GM12801 (cell line): ENCODE measurements around the gene SLC5A6.

Experiments used
- TF ChIP-seq, protein P1 (sequence below): IDR thresholded peaks from one replicate; pipeline ENCODE4 v1.5.1; 2011; ENCODE audit warnings: control low read depth; ENCODE audit not compliant: insufficient read length; ENCODE audit errors: extremely low read depth

Gene SLC5A6

GRCh38 chr2:27233341-27233740, 21.3 kb upstream of the SLC5A6 start:
- TF ChIP-seq, protein P1, sequence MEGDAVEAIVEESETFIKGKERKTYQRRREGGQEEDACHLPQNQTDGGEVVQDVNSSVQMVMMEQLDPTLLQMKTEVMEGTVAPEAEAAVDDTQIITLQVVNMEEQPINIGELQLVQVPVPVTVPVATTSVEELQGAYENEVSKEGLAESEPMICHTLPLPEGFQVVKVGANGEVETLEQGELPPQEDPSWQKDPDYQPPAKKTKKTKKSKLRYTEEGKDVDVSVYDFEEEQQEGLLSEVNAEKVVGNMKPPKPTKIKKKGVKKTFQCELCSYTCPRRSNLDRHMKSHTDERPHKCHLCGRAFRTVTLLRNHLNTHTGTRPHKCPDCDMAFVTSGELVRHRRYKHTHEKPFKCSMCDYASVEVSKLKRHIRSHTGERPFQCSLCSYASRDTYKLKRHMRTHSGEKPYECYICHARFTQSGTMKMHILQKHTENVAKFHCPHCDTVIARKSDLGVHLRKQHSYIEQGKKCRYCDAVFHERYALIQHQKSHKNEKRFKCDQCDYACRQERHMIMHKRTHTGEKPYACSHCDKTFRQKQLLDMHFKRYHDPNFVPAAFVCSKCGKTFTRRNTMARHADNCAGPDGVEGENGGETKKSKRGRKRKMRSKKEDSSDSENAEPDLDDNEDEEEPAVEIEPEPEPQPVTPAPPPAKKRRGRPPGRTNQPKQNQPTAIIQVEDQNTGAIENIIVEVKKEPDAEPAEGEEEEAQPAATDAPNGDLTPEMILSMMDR: no peak

DNA sequence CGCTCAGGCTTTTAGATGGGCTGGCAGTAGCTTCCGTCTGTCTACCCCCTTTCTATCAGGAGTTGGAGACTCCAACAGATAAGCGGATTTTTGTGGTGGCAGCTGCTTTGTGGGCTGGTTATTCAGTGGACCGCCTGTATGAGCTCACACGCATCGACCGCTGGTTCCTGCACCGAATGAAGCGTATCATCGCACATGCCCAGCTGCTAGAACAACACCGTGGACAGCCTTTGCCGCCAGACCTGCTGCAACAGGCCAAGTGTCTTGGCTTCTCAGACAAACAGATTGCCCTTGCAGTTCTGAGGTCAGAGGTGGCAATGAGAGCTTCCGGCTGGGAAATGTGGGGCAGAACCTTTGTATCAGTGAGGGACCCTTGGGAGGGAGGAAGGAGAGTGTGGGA, 19.9 kb upstream of the SLC5A6 start:
- TF ChIP-seq, protein P1: no peak

DNA sequence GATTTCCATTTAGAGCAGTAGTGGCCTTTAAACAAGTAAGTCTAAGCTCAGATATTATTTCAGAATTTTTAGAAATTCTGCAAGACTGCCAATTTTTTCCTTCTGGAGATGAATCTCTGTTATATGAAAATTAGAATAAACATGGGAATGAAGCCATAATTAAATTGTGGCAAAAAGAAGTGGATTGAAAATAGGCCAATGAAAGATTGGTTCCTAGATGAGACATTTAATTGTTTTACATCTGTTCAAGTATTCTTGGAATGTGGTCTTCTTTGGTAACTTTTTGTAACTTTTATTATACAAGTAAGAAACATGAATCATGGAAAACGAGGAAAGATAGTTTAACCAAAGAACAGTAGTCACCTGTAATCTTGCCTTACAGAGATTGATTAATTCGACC, 15.4 kb upstream of the SLC5A6 start:
- TF ChIP-seq, protein P1: no peak

DNA sequence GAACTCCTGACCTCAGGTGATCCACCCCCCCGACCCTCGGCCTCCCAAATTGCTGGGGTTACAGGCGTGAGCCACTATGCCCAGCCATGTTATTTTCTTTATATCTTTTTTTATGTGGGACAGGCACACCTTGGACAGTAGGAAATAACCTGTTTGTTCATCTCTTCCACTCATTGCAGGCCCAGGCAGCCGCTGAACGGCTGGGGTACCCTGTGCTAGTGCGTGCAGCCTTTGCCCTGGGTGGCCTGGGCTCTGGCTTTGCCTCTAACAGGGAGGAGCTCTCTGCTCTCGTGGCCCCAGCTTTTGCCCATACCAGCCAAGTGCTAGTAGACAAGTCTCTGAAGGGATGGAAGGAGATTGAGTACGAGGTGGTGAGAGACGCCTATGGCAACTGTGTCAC, 13.5 kb upstream of the SLC5A6 start:
- TF ChIP-seq, protein P1: no peak

- TF ChIP-seq, protein P1: no peak
Observed at GRCh38 chr2:27223416-27223815, 11.3 kb upstream of the SLC5A6 start.

DNA sequence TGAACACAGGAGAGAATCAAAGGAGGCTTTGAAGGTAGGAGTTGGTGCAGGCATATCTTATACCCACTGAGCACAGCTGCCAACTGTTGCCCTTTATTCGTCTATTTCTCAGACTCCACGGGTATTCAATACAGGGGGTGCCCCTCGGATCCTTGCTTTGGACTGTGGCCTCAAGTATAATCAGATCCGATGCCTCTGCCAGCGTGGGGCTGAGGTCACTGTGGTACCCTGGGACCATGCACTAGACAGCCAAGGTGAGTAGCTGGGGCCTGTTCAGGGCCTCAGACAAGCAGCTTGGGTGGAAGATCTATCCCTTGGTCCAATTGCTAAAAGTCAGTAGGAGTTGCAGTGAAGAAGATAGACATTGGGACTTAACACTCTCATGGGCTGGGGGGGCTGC, 10.3 kb upstream of the SLC5A6 start:
- TF ChIP-seq, protein P1: no peak

DNA sequence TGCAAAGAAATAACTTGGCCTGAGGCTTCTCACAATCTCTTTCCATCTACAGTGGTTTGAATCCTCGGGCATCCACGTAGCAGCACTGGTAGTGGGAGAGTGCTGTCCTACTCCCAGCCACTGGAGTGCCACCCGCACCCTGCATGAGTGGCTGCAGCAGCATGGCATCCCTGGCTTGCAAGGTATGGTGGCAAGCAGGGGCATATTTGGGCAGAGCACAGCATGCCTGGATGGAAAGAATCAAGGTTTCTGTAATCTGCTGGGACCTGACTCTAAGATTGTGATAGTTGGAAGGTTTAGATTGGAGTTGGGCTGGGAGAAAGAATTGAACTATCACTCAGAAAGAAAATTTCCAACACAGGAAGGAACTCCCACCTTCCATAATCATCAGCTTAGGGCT, 9.1 kb upstream of the SLC5A6 start:
- TF ChIP-seq, protein P1: no peak

- TF ChIP-seq, protein P1: no peak
Observed at GRCh38 chr2:27220091-27220490, 8.0 kb upstream of the SLC5A6 start.
